K562 (cell line): ENCODE data around the gene NKAIN1. TPM values are rescaled to one million over a fixed set of nuclear protein-coding genes. Genes with fewer than 3 reads are reported as not detected.

ENCODE experiments used
- ATAC-seq: fragments of 200-7000 bp; cut with Tn5 transposase; 3 replicates; pipeline ENCODE4 v1.9.1; 2020; ENCODE audit warnings: moderate library complexity
- BruUV-seq: library from RNA; stranded (reverse); fragments of 400-500 nt; replicated peaks from 2 replicates; lab custom pipeline; 2021; lab: Mats Ljungman, UMichigan
- CTCF ChIA-PET: fragments of 300-600 bp; formaldehyde crosslinking; extraction: SDS; loops from one replicate; lab custom pipeline; 2021; ENCODE audit warnings: low intra/inter-chr PET ratio; lab: Yijun Ruan, JAX
- POLR2A ChIA-PET: fragments of 300-600, 350-650 bp; sonication (Branson Sonifier 250); formaldehyde crosslinking; extraction: SDS; loops from one replicate; lab custom pipeline; 2021; ENCODE audit warnings: antibody characterized with exemption, inconsistent platforms; lab: Yijun Ruan, JAX
- DNase-seq, 4 experiments: peaks; one replicate each; pipeline versions ENCODE4 v3.0.0 to v3.0.0-alpha.2; 2011 to 2018; ENCODE audit warnings: low spot score in 3 of 4, mixed read lengths in 3 of 4; ENCODE audit errors: extremely low read depth in 1 of 4
- FAIRE-seq: peaks from 2 replicates; lab custom pipeline; 2011; peaks lifted over from hg19 to GRCh38; lab: Jason Lieb, UNC
- H2AFZ ChIP-seq: 2 replicates; pipeline ENCODE4 v1.6.0; 2011; ENCODE audit warnings: low read depth, low read length, control low read depth, inconsistent platforms
- H3K27ac ChIP-seq: fragments of 200-600 bp; 3 replicates; pipeline ENCODE4 v1.8.0; 2011; ENCODE audit warnings: low read depth, mild to moderate bottlenecking, control low read depth, inconsistent platforms, low read length, moderate library complexity, mixed read lengths; ENCODE audit errors: extremely low read depth
- H3K27me3 ChIP-seq, 2 experiments: fragments of 300-600 bp in 1 of 2; 2 replicates in 1 of 2; 3 replicates in 1 of 2; pipeline versions ENCODE4 v1.6.0 to v1.8.0; 2011; ENCODE audit warnings: inconsistent platforms in 2 of 2, low read length in 2 of 2, mild to moderate bottlenecking in 1 of 2, mixed read lengths in 1 of 2, moderate library complexity in 1 of 2; ENCODE audit not compliant: control insufficient read depth in 2 of 2, insufficient read depth in 2 of 2
- H3K36me3 ChIP-seq: fragments of 300-600 bp; 3 replicates; pipeline ENCODE4 v1.8.0; 2011; ENCODE audit warnings: mild to moderate bottlenecking, low read length, inconsistent platforms; ENCODE audit not compliant: control insufficient read depth, insufficient read depth
- H3K4me1 ChIP-seq, 2 experiments: fragments of 200-600 bp in 1 of 2; replicated peaks in 1 of 2; 2 replicates in 1 of 2; 3 replicates in 1 of 2; pipeline versions ENCODE4 v1.5.1 to v1.8.0; 2011; ENCODE audit warnings: inconsistent platforms in 2 of 2, low read length in 2 of 2, mild to moderate bottlenecking in 1 of 2, mixed read lengths in 1 of 2, moderate library complexity in 1 of 2; ENCODE audit not compliant: control insufficient read depth in 2 of 2, insufficient read depth in 2 of 2
- H3K4me2 ChIP-seq: 2 replicates; pipeline ENCODE4 v1.6.1; 2011; ENCODE audit warnings: low read length, control low read depth, inconsistent platforms, mixed read lengths; ENCODE audit not compliant: insufficient read depth
- H3K4me3 ChIP-seq: fragments of 200-600 bp; sonication (generic), shearing (Covaris generic); 2 replicates; pipeline ENCODE4 v1.5.1; 2016; ENCODE audit warnings: control low read depth, inconsistent platforms
- H3K79me2 ChIP-seq: fragments of 200-600 bp; 3 replicates; pipeline ENCODE4 v1.8.0; 2011; ENCODE audit warnings: low read length, inconsistent platforms; ENCODE audit not compliant: control insufficient read depth, insufficient read depth
- H3K9ac ChIP-seq, 2 experiments: 2 replicates each; pipeline versions ENCODE4 v1.6.0 to v1.6.1; 2011; ENCODE audit warnings: low read depth in 2 of 2, low read length in 2 of 2, control low read depth in 1 of 2, inconsistent platforms in 1 of 2, mild to moderate bottlenecking in 1 of 2, mixed read lengths in 1 of 2; ENCODE audit not compliant: insufficient read depth in 1 of 2
- H3K9me1 ChIP-seq: one replicate; pipeline ENCODE4 v1.6.0; 2011; ENCODE audit warnings: inconsistent platforms, mild to moderate bottlenecking, low read length, moderate library complexity; ENCODE audit not compliant: control insufficient read depth, insufficient read depth
- H3K9me3 ChIP-seq: replicated peaks from 2 replicates; pipeline ENCODE4 v1.5.1; 2011; ENCODE audit warnings: low read depth, low read length, inconsistent platforms; ENCODE audit not compliant: control insufficient read depth, insufficient read depth
- H4K20me1 ChIP-seq: replicated peaks from 2 replicates; pipeline ENCODE4 v1.6.1; 2011; ENCODE audit warnings: low read length, inconsistent platforms, mixed read lengths; ENCODE audit not compliant: control insufficient read depth, insufficient read depth
- BACH1 ChIP-seq: fragments of 200-800 bp; sonication (Bioruptor generic); IDR thresholded peaks from 2 replicates; pipeline ENCODE4 v1.6.1; 2016; ENCODE audit warnings: missing genetic modification characterization, missing compliant biosample characterization
- EHMT2 ChIP-seq: fragments of 450-650 bp; IDR thresholded peaks from 2 replicates; pipeline ENCODE4 v1.6.1; 2018; ENCODE audit warnings: antibody characterized with exemption
- LCOR ChIP-seq: sonication (generic); formaldehyde crosslinking; IDR thresholded peaks from 2 replicates; pipeline ENCODE4 v1.8.0; 2022; ENCODE audit warnings: mild to moderate bottlenecking, missing genetic modification reagents
- MYNN ChIP-seq, 2 experiments: sonication (generic); formaldehyde crosslinking in 1 of 2; IDR thresholded peaks; 2 replicates each; pipeline versions ENCODE4 v1.5.0 to v1.6.1; 2016 to 2020; ENCODE audit warnings: antibody characterized with exemption in 1 of 2, missing genetic modification reagents in 1 of 2
- PHB ChIP-seq: fragments of 250-450 bp; sonication (Bioruptor Pico); IDR thresholded peaks from 2 replicates; pipeline ENCODE4 v1.5.0; 2021
- PTBP1 ChIP-seq: fragments of 200-400 bp; formaldehyde crosslinking; IDR thresholded peaks from 2 replicates; pipeline ENCODE4 v1.6.1; 2017; ENCODE audit warnings: low read depth, low read length
- RBM25 ChIP-seq: fragments of 200-400 bp; formaldehyde crosslinking; IDR thresholded peaks from 2 replicates; pipeline ENCODE4 v1.6.1; 2018; ENCODE audit warnings: low read length, low read depth, moderate library complexity; ENCODE audit not compliant: severe bottlenecking
- RBM39 ChIP-seq: fragments of 200-400 bp; formaldehyde crosslinking; optimal IDR thresholded peaks from 2 replicates; pipeline ENCODE3; 2018; ENCODE audit warnings: low read depth, low read length
- SIN3B ChIP-seq: fragments of 450-650 bp; IDR thresholded peaks from 2 replicates; pipeline ENCODE4 v1.6.1; 2017; ENCODE audit warnings: low read depth, mild to moderate bottlenecking, moderate library complexity
- TSHZ1 ChIP-seq: fragments of 250-450 bp; sonication (Bioruptor Pico); IDR thresholded peaks from 2 replicates; pipeline ENCODE4 v1.4.0; 2020; ENCODE audit warnings: mild to moderate bottlenecking, moderate library complexity
- YBX1 ChIP-seq: fragments of 450-650 bp; IDR thresholded peaks from 2 replicates; pipeline ENCODE4 v1.7.1; 2016; ENCODE audit warnings: mild to moderate bottlenecking
- ZEB2 ChIP-seq: fragments of 450-650 bp; IDR thresholded peaks from 2 replicates; pipeline ENCODE4 v1.6.1; 2016
- ZNF740 ChIP-seq, 3 experiments: fragments of 200-800 bp in 1 of 3; sonication (Bioruptor generic) in 1 of 3; sonication (generic) in 1 of 3; formaldehyde crosslinking in 1 of 3; IDR thresholded peaks; 2 replicates each; pipeline versions ENCODE4 v1.6.1 to v1.8.0; 2016 to 2022; ENCODE audit warnings: mild to moderate bottlenecking in 2 of 3, missing compliant biosample characterization in 2 of 3, missing genetic modification characterization in 2 of 3, missing genetic modification reagents in 1 of 3
- ZNF76 ChIP-seq: fragments of 250-450 bp; sonication (Bioruptor Pico); IDR thresholded peaks from 2 replicates; pipeline ENCODE4 v1.4.0; 2020; ENCODE audit warnings: mild to moderate bottlenecking, moderate library complexity, borderline replicate concordance
- WGBS: fragments of 100-300 bp; shearing (Covaris generic); methylation state at CpG from one replicate; pipeline ENCODE4 v1.1.6; 2016; ENCODE audit warnings: low coverage, mixed read lengths; ENCODE audit not compliant: insufficient coverage; ENCODE audit errors: missing lambda C conversion rate; 5-methylcytosine and 5-hydroxymethylcytosine counted together
- in situ Hi-C: fragments of 300-500 bp; cut with MboI; formaldehyde crosslinking; loops from 4 replicates; pipeline ENCODE4 v1.15.0; 2018; ENCODE audit warnings: inconsistent platforms, mixed read lengths
- intact Hi-C: fragments of 100-400 bp; cut with micrococcal nuclease; formaldehyde crosslinking; loops from 2 replicates; pipeline ENCODE4 v1.14.2; 2022
- polyA plus RNA-seq, 8 experiments: library from polyadenylated mRNA; depleted of rRNA in 4 of 8; stranded (reverse) in 5 of 8; unstranded in 3 of 8; fragments of >200 nt; fragmentation: Nextera tagmentation in 2 of 8; fragmentation: Illumina TruSeq in 1 of 8; extraction: Ambion mirVana in 2 of 8; extraction: Trizol in 1 of 8; gene quantifications; 2 replicates each; pipeline versions ENCODE4 v1.2.1 to v1.2.3, GENCODE V29; 2011 to 2014; ENCODE audit warnings: inconsistent platforms in 1 of 8, missing spikeins in 1 of 8
- total RNA-seq, 7 experiments: library from RNA; depleted of rRNA in 6 of 7; stranded (reverse); fragments of >200 nt in 6 of 7; fragmentation: Illumina TruSeq in 2 of 7; extraction: Trizol in 2 of 7; gene quantifications; 2 replicates each; pipeline versions ENCODE4 v1.2.1 to v1.2.3, GENCODE V29; 2011 to 2021; ENCODE audit warnings: low replicate concordance in 1 of 7
- TF ChIP-seq, protein P1 (sequence below), 2 experiments: fragments of 450-650 bp; IDR thresholded peaks; 2 replicates each; pipeline ENCODE4 v1.6.1; 2016
- TF ChIP-seq, protein P2 (sequence below): fragments of 250-450 bp; sonication (Bioruptor Pico); IDR thresholded peaks from 2 replicates; pipeline ENCODE4 v1.5.0; 2021

Gene NKAIN1
- total and polyA plus RNA-seq, 9 of the 15 experiments (the other 6 are each of a cell fraction or from before 2014, with no cell fraction given): 0.03 to 0.22 (median 0.04) TPM; not detected in 3

- TF ChIP-seq ZNF740 (CRISPR knock-in tag; IDR thresholded peaks at IDR 0.05) (no peak), ZNF740 (tag; IDR thresholded peaks at IDR 0.05) (no peak), ZEB2 (no peak), YBX1 (no peak)
Measured at GRCh38 chr1:31259746-31260145, 20.1 kb upstream of the NKAIN1 start (continued).

DNA sequence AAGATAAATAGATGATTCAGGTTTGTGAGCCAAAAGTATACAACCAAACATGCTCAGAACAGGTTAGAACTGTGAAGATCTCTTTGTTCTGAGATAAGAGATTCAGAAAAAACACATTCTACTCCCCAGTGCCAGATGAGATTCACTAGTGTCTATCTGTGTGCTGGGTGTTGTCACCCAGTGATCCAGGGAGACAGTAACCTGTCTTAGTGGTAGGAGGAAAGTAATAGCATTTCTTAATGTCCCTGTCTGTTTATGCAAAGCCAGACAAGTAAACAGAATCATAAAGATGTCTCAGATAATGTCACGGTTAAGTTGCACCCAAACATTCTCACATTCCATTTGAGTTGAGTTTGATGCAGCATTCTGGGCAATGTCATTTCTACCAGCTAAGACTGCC is 18.9 kb upstream of the NKAIN1 start:
- Histone ChIP-seq H3K9me1 (no peaks in the 10 kb centered on the region), H3K36me3 (peaks cover 58% of the 10 kb centered on the region), H2AFZ (no peak overlapping the region), H4K20me1 (peaks cover 2% of the 10 kb centered on the region; the same call in 1 of the 2 replicates), H3K9me3 (no peaks in the 10 kb centered on the region), H3K27me3 (no peaks in the 10 kb centered on the region), H3K79me2 (no peaks in the 10 kb centered on the region), H3K4me2 (no peak overlapping the region), H3K9ac (no peak overlapping the region), H3K4me3 (no peak overlapping the region), H3K27ac (no peak overlapping the region), H3K4me1 (no peaks in the 10 kb centered on the region)
- no TSS peak for BruUV-seq
- CTCF ChIA-PET: no interaction called here
- WGBS: 61% methylated on average over 1 of the region's 1 CpG
- POLR2A ChIA-PET: no interaction called here
- FAIRE-seq (peak; percentile 40), ATAC-seq (no peak), DNase-seq (no peak)
- intact Hi-C loops (no loop called here), in situ Hi-C loops (no loop called here)
- no peak for TF ChIP-seq PHB
- TF ChIP-seq BACH1: no peak
- no peak for TF ChIP-seq PTBP1
- no peak for TF ChIP-seq SIN3B
- no peak for TF ChIP-seq MYNN (IDR thresholded peaks at IDR 0.05)
- TF ChIP-seq MYNN (CRISPR knock-in tag; IDR thresholded peaks at IDR 0.05): no peak
- no peak for TF ChIP-seq TSHZ1 (CRISPR knock-in tag)
- TF ChIP-seq ZNF76: no peak
- TF ChIP-seq EHMT2: no peak
- no peak for TF ChIP-seq LCOR (CRISPR knock-in tag)
- TF ChIP-seq RBM25: no peak
- TF ChIP-seq, protein P1, sequence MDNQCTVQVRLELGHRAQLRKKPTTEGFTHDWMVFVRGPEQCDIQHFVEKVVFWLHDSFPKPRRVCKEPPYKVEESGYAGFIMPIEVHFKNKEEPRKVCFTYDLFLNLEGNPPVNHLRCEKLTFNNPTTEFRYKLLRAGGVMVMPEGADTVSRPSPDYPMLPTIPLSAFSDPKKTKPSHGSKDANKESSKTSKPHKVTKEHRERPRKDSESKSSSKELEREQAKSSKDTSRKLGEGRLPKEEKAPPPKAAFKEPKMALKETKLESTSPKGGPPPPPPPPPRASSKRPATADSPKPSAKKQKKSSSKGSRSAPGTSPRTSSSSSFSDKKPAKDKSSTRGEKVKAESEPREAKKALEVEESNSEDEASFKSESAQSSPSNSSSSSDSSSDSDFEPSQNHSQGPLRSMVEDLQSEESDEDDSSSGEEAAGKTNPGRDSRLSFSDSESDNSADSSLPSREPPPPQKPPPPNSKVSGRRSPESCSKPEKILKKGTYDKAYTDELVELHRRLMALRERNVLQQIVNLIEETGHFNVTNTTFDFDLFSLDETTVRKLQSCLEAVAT (IDR thresholded peaks at IDR 0.05): no peak
- TF ChIP-seq RBM39: no peak
- TF ChIP-seq, protein P2, sequence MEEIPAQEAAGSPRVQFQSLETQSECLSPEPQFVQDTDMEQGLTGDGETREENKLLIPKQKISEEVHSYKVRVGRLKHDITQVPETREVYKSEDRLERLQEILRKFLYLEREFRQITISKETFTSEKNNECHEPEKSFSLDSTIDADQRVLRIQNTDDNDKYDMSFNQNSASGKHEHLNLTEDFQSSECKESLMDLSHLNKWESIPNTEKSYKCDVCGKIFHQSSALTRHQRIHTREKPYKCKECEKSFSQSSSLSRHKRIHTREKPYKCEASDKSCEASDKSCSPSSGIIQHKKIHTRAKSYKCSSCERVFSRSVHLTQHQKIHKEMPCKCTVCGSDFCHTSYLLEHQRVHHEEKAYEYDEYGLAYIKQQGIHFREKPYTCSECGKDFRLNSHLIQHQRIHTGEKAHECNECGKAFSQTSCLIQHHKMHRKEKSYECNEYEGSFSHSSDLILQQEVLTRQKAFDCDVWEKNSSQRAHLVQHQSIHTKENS (CRISPR knock-in tag): no peak
